BJ (cell line): ENCODE measurements around the gene CGREF1. TPM values are rescaled to one million over a fixed set of nuclear protein-coding genes. Genes with fewer than 3 reads are reported as not detected.

Experiments
- CTCF ChIA-PET: fragments of 350-600 bp; formaldehyde crosslinking; extraction: SDS; loops from one replicate; lab custom pipeline; 2021; ENCODE audit warnings: antibody characterized with exemption, inconsistent platforms; lab: Yijun Ruan, JAX
- POLR2A ChIA-PET: fragments of 300-600 bp; sonication (Branson Sonifier 250); formaldehyde crosslinking; extraction: SDS; loops from one replicate; lab custom pipeline; 2021; ENCODE audit warnings: antibody characterized with exemption; lab: Charles Lee
- DNase-seq: peaks from one replicate; pipeline ENCODE4 v3.0.0-alpha.2; 2011; ENCODE audit warnings: low read depth
- H3K27me3 ChIP-seq: 2 replicates; pipeline ENCODE4 v1.6.0; 2011; ENCODE audit warnings: low read length; ENCODE audit not compliant: control insufficient read depth, insufficient read depth
- H3K36me3 ChIP-seq: 2 replicates; pipeline ENCODE4 v1.5.1; 2011; ENCODE audit warnings: low read length; ENCODE audit not compliant: control insufficient read depth, insufficient read depth
- H3K4me3 ChIP-seq: 2 replicates; pipeline ENCODE4 v1.5.1; 2011; ENCODE audit warnings: low read depth, mild to moderate bottlenecking, control low read depth, low read length
- CTCF ChIP-seq: IDR thresholded peaks from 2 replicates; pipeline ENCODE4 v1.5.1; 2011; ENCODE audit warnings: low read depth, mild to moderate bottlenecking, control low read depth, inconsistent platforms, low read length, moderate library complexity; ENCODE audit not compliant: insufficient read depth
- polyA plus RNA-seq: library from polyadenylated mRNA; depleted of rRNA; stranded (reverse); fragments of >200 nt; gene quantifications from 2 replicates; pipeline ENCODE4 v1.2.3, GENCODE V29; 2011

CGREF1 gene
- polyA plus RNA-seq, 1 experiment = 6.9 TPM

DNA sequence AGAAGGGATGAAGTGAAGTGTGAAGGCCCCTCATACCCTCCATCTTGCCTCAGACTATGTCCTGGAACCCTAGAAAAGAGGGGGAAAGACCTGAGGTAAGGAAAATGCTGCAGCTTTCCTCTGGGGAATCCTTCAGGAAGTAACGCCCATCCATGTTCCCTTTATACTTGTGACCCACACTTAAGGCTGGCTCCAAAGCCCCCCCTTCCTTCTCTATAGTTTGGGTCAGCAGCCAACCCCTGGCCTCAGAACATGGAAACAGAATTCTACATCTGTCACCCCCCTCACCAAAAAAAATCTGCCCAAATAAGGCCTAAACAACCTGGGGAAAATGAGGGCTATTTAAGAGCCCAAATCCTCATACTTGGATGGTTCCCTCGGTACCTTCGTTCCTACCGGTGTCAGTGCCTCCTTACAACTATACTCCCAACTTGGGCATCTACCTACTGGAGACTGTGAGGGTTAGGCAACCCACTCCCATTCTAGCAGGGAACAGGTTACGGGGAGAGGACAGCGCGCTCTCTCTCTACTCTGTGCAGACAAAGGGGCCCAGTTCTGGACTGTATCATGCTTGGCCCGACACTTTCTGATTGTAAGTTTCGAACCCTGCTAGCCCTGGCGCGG, 48.2 kb downstream of the CGREF1 start:
- peak overlapping the region; percentile 87 for H3K4me3 ChIP-seq
- ChIA-PET POLR2A (interaction anchor here (0.6 to 0.8 kb wide), 4 partner anchors 16 to 700 kb away, joined by 3 to 7 read pairs (median 4); no protein-coding TSS in a partner anchor), CTCF (no interaction called here)
- no peak for TF ChIP-seq CTCF
- H3K36me3 ChIP-seq = peaks cover 16% of the 10 kb centered on the region
- H3K27me3 ChIP-seq = no peaks in the 10 kb centered on the region
- DNase-seq = no peak

GRCh38 chr2:27069961-27070618, 48.8 kb downstream of the CGREF1 start:
- Histone ChIP-seq H3K4me3 (peak overlapping the region; percentile 87), H3K27me3 (no peaks in the 10 kb centered on the region), H3K36me3 (peaks cover 17% of the 10 kb centered on the region)
- no peak for TF ChIP-seq CTCF
- no peak for DNase-seq
- CTCF ChIA-PET = no interaction called here
- POLR2A ChIA-PET = interaction anchor here (0.6 kb wide), 1 partner anchor 700 kb away, joined by 4 read pairs; no protein-coding TSS in a partner anchor

DNA sequence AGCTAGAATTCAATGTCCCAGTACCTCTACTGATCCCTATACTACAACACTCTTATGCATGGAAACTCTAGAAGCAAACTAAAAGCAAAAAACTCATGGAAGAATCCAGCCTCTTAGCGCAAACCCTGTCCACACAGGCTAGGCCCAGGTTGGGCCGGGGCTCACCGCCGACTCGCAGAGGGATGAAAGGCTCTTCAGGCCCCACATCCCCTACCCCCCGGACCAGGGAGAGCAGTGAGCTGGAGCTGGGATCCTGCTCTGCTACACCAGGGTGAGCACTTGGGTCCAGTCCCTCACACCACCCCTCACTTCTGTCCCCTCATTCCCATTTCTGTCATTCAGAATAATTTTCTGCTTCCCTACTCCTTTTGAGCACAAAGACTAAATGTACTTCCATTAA, 49.5 kb downstream of the CGREF1 start:
- CTCF ChIA-PET = interaction anchor here (0.6 to 1.0 kb wide), 2 partner anchors 65 to 223 kb away, joined by 3 read pairs; no protein-coding TSS in a partner anchor

DNA sequence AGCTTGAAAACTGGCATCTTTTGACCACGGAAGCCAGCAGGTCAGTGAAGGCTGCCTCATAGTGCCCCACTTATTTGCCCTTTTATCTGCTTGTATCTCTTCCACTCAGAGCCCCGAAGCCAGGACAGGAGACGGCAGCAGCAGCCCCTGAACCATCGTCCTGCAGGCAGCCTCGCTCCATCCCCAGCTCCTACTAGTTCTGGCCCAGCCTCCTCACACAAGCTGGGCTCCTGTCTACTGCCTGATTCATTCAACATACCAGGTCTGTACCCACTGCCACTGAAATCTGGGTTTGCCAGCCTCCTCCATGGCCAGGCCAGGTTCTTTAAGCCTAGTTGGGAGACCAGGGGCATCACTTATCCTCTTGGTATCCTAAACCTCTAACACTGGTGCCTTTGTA, 51.5 kb downstream of the CGREF1 start:
- ChIA-PET CTCF (interaction anchor here (1.4 to 2.0 kb wide), 3 partner anchors 8 to 105 kb away, joined by 5 read pairs; partner anchors contain the start of gene EMILIN1), POLR2A (no interaction called here)
- Histone ChIP-seq H3K4me3 (no peak overlapping the region), H3K36me3 (peaks cover 19% of the 10 kb centered on the region), H3K27me3 (no peaks in the 10 kb centered on the region)
- TF ChIP-seq CTCF = no peak
- no peak for DNase-seq

More for the DNA sequence above, 49.5 kb downstream of the CGREF1 start:
- Histone ChIP-seq H3K4me3 (no peak overlapping the region), H3K36me3 (peaks cover 17% of the 10 kb centered on the region), H3K27me3 (no peaks in the 10 kb centered on the region)
- no peak for DNase-seq
- TF ChIP-seq CTCF = no peak
- POLR2A ChIA-PET = no interaction called here

DNA sequence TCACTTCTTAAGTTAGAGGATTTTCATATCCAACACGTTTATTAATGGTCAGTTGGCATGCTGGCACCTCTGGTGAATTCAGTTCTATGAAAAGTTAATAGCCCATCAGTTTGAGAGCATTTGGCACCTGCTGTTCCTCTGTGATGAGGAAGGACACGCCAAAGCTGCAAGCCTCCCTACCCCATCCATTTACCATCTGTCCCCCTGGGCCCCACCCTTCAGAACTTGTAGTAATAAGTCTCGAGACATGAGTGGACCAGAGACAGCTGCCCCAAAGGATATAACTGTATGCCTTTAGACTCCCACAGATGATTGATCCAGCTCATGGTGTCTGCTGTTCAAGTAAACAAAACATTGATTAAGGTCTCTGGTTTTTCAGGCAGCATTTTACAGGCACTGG, 53.8 kb downstream of the CGREF1 start:
- Histone ChIP-seq H3K27me3 (no peaks in the 10 kb centered on the region), H3K4me3 (no peak overlapping the region), H3K36me3 (peaks cover 19% of the 10 kb centered on the region)
- ChIA-PET POLR2A (interaction anchor here (0.9 to 1.2 kb wide), 2 partner anchors 11 to 13 kb away, joined by 4 to 5 read pairs; no protein-coding TSS in a partner anchor), CTCF (interaction anchor here (1.1 kb wide), 2 partner anchors 14 kb away, joined by 4 to 5 read pairs; partner anchors contain the start of gene AGBL5)
- no peak for DNase-seq
- TF ChIP-seq CTCF = no peak
